ENCODE measurements around the gene BDKRB1.

The BDKRB1 gene

GRCh38 chr14:96250485-96250884, 5.5 kb upstream of the BDKRB1 start:
- TF ChIP-seq CTCF (IDR thresholded peaks at IDR 0.05; ENCODE audit: poor library complexity, severe bottlenecking): no peak
- Histone ChIP-seq H3K36me3 (ENCODE audit: low read depth) (no peaks in the 10 kb centered on the region), H3K4me1 (ENCODE audit: insufficient read depth, poor library complexity, severe bottlenecking) (peaks cover 45% of the 10 kb centered on the region), H3K9me3 (ENCODE audit: severe bottlenecking) (no peaks in the 10 kb centered on the region), H3K27ac (ENCODE audit: poor library complexity, severe bottlenecking) (no peak overlapping the region), H3K4me3 (ENCODE audit: severe bottlenecking) (no peak overlapping the region), H3K27me3 (ENCODE audit: insufficient read depth, poor library complexity, severe bottlenecking) (no peaks in the 10 kb centered on the region)
- DNase-seq (ENCODE audit: low spot score) (no peak), ATAC-seq (ENCODE audit: low read depth) (no peak)

- Histone ChIP-seq H3K9me3 (ENCODE audit: severe bottlenecking) (no peaks in the 10 kb centered on the region), H3K4me1 (ENCODE audit: insufficient read depth, poor library complexity, severe bottlenecking) (peaks cover 47% of the 10 kb centered on the region), H3K36me3 (ENCODE audit: low read depth) (no peaks in the 10 kb centered on the region), H3K27me3 (ENCODE audit: insufficient read depth, poor library complexity, severe bottlenecking) (no peaks in the 10 kb centered on the region), H3K27ac (ENCODE audit: poor library complexity, severe bottlenecking) (no peak overlapping the region), H3K4me3 (ENCODE audit: severe bottlenecking) (no peak overlapping the region)
- TF ChIP-seq CTCF (IDR thresholded peaks at IDR 0.05; ENCODE audit: poor library complexity, severe bottlenecking): no peak
- no peak for DNase-seq (ENCODE audit: low spot score)
- ATAC-seq (ENCODE audit: low read depth): no peak
These were observed 4.3 kb upstream of the BDKRB1 start for GRCh38 chr14:96251656-96252155.

- no peaks in the 10 kb centered on the region for H3K27me3 ChIP-seq (ENCODE audit: insufficient read depth, poor library complexity, severe bottlenecking)
- H3K4me1 ChIP-seq (ENCODE audit: insufficient read depth, poor library complexity, severe bottlenecking): peaks cover 45% of the 10 kb centered on the region
- no peaks in the 10 kb centered on the region for H3K9me3 ChIP-seq (ENCODE audit: severe bottlenecking)
- ATAC-seq (ENCODE audit: low read depth): no peak
- DNase-seq (ENCODE audit: low spot score): no peak
- no peak for TF ChIP-seq CTCF (IDR thresholded peaks at IDR 0.05; ENCODE audit: poor library complexity, severe bottlenecking)
- peak overlapping the region; percentile 47 for H3K27ac ChIP-seq (ENCODE audit: poor library complexity, severe bottlenecking)
- H3K36me3 ChIP-seq (ENCODE audit: low read depth): no peaks in the 10 kb centered on the region
- H3K4me3 ChIP-seq (ENCODE audit: severe bottlenecking): no peak overlapping the region
These were observed 3.5 kb upstream of the BDKRB1 start for GRCh38 chr14:96252323-96252998.

- Histone ChIP-seq H3K4me1 (ENCODE audit: insufficient read depth, poor library complexity, severe bottlenecking) (peaks cover 45% of the 10 kb centered on the region), H3K27me3 (ENCODE audit: insufficient read depth, poor library complexity, severe bottlenecking) (no peaks in the 10 kb centered on the region), H3K4me3 (ENCODE audit: severe bottlenecking) (no peak overlapping the region), H3K27ac (ENCODE audit: poor library complexity, severe bottlenecking) (peak overlapping the region; percentile 47), H3K36me3 (ENCODE audit: low read depth) (no peaks in the 10 kb centered on the region), H3K9me3 (ENCODE audit: severe bottlenecking) (no peaks in the 10 kb centered on the region)
- ATAC-seq (ENCODE audit: low read depth) (peak; percentile 88), DNase-seq (ENCODE audit: low spot score) (peak; percentile 90)
- no peak for TF ChIP-seq CTCF (IDR thresholded peaks at IDR 0.05; ENCODE audit: poor library complexity, severe bottlenecking)
These were observed 2.9 kb upstream of the BDKRB1 start for GRCh38 chr14:96252999-96253539.

GRCh38 chr14:96254687-96255086, 1.3 kb upstream of the BDKRB1 start:
- Histone ChIP-seq H3K9me3 (ENCODE audit: severe bottlenecking) (no peaks in the 10 kb centered on the region), H3K27me3 (ENCODE audit: insufficient read depth, poor library complexity, severe bottlenecking) (no peaks in the 10 kb centered on the region), H3K27ac (ENCODE audit: poor library complexity, severe bottlenecking) (peak overlapping the region; percentile 64), H3K36me3 (ENCODE audit: low read depth) (no peaks in the 10 kb centered on the region), H3K4me3 (ENCODE audit: severe bottlenecking) (no peak overlapping the region), H3K4me1 (ENCODE audit: insufficient read depth, poor library complexity, severe bottlenecking) (peaks cover 34% of the 10 kb centered on the region)
- DNase-seq (ENCODE audit: low spot score) (no peak), ATAC-seq (ENCODE audit: low read depth) (no peak)
- TF ChIP-seq CTCF (IDR thresholded peaks at IDR 0.05; ENCODE audit: poor library complexity, severe bottlenecking): no peak
